Measurements from ENCODE around the gene SELENOV.
A peak's percentile ranks its signal among the peaks of the same experiment; 100 is the strongest.

SELENOV gene

DNA sequence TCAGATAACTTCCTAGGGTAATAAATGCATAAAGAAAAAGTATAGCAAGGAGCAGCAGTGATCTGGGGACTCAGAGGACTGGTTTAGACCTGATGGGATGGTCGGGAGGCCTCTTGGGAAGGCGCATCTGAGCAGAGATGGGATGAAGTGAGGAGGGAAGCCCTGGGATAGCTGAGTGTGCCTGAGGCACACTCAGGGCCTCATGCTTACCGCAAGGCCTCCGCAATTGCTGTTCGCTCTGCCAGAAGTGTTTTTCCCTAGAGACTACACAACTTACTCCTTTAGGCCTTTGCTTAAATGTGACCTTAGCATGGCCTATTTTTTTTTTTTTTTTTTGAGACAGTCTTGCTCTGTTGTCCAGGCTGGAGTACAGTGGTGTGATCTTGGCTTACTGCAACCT lies 20.3 kb upstream of the SELENOV start:
- no peak for DNase-seq

DNA sequence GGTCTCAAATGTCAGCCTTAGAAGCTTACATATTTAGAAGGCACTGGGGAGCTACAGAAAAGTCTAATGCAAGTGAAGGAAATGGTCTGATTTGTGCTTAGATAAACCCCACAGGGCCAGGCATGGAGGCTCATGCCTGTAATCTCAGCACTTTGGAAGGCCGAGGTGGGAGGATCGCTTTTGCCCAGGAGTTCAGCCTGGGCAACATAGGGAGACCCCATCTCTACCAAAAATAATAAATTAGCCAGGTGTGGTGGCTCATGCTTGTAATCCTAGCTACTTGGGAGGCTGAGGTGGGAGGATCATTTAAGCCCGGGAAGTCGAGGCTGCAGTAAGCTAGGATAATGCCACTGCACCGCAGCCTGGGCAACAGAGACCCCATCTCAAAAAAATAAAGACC lies 18.9 kb upstream of the SELENOV start:
- no peak for DNase-seq

DNA sequence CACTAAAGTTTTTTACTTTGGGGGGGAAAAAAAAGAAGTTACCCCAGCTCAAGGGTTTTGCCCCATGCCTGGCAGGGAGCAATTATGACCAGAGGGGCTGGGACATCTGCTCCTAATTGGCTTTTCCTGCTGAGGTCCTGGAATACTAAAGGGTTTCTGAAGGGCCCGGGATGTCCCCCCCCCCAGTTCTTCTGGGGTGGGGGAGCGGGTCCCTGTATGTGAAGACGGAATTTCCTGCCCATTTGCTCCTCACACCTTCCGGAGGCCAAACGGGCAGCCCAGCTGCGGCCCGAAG lies 17.3 kb upstream of the SELENOV start:
- DNase-seq: no peak

DNA sequence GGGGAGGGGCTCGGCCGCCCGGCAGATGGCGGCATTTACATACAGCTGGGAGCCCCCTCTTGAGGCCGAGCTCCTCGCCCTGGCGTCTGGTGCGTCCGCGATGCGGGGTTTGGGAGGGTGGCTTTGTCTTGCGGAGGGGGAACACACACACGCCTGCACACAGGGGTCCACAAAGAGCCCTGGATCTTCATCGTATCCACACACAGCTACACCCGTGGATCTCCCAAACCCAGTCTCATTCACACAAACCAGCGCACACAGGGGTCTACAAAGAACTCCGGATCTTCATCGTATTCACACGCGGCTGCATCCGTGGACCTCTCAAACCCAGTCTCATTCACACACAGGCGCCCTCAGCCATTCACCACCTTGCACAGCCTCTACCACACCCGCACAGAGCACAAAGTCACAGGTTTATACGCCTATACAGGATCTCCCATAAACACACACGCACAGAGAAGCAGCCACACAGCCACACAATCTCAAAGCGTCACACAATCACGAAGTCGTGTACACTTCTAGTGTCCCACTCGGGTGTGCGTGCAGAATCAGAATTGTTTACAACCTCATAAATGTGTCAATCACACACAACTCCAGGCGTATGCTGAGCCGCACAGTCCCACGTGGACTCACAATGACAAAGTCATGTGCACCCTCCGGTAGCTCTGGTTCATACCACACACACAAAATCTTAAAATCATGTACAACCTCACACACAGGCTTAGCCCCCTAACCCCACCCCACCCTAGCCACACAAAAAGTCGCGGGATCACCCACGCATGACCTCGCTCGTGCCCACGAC lies 16.7 kb upstream of the SELENOV start:
- DNase-seq: peak; percentile 23 to 32

DNA sequence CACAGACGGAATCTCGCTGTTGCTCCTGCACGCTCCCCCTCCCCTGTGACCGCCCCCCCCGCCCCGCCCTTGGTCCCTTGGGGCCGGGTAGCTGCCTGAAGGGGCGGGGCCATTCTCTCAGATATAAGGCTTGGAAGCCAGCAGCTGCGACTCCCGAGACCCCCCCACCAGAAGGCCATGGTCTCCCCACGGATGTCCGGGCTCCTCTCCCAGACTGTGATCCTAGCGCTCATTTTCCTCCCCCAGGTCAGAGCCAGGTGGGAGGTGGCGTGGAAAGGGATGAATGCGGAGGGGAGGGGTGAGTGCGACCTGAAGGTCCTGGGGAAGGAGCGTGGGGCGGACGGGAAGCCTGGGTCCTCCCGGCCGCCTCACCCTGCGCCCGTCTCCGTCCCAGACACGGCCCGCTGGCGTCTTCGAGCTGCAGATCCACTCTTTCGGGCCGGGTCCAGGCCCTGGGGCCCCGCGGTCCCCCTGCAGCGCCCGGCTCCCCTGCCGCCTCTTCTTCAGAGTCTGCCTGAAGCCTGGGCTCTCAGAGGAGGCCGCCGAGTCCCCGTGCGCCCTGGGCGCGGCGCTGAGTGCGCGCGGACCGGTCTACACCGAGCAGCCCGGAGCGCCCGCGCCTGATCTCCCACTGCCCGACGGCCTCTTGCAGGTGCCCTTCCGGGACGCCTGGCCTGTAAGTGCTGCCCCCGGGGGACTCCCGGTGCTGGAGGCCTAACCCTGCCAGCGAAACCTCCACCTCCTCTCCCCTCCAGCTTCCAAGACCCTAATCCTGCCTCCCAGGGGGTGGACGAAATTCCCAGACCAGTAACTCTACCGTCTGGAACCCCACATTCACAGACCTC lies 15.9 kb upstream of the SELENOV start, which contains the start of gene DLL3:
DLL3 (plus strand) TSS at position 150 of the 845 bp plus-strand sequence; CDS start at position 178, 28 bp downstream.
- DNase-seq: peak; percentile 22 to 37

DNA sequence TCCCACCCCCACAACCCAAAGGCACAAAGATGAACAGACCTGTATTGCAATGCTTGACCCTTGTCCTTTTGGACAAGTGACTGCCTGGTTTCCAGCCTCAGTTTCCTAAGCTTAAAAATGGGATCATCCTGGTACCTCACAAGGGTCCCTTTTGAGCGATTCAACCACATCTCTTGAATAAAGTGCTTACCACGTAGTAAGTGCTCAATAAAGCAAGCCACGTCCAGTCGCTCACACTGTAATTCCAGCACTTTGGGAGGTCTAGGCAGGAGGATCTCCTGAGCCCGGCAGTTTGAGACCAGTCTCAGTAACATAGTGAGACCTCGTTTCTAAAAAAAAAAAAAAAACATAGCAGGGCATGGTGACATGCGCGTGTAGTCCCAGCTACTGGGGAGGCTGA lies 15.0 kb upstream of the SELENOV start:
- DNase-seq: no peak

DNA sequence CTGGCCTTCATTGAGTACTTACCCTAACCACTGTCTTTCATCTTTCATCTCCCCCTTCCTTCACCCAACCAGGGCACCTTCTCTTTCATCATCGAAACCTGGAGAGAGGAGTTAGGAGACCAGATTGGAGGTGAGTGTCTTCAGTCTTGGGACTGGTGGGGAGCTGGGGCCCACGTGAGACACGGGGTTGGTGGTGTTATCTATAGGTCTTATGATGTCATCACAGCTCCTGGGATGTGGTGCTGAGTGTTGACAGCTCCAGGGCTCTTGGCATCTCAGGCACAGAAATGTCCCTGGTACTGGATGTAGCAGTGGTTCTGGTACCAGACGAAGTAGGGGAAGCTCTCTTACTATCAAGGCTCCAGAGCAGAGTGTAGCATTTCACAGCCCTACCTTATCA lies 14.4 kb upstream of the SELENOV start:
- no peak for DNase-seq

DNA sequence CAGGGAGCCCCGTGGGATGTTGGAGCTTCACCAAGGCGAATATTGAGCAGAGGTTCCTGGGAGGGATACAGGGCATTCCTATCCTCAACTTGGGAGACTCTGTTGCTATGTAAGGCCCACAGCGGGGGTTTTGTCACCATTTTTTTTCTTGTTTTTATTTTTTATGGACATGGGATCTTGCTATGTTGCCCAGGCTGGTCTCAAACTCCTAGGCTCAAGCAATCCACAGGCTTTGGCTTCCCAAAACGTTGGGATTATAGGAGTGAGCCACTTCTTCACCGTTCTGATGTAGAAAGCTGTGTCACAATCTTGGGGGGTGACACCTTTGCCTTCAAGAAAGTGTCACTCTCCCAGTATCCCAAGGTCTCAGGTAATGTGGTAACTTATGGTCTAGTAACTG lies 13.6 kb upstream of the SELENOV start:
- DNase-seq: no peak

DNA sequence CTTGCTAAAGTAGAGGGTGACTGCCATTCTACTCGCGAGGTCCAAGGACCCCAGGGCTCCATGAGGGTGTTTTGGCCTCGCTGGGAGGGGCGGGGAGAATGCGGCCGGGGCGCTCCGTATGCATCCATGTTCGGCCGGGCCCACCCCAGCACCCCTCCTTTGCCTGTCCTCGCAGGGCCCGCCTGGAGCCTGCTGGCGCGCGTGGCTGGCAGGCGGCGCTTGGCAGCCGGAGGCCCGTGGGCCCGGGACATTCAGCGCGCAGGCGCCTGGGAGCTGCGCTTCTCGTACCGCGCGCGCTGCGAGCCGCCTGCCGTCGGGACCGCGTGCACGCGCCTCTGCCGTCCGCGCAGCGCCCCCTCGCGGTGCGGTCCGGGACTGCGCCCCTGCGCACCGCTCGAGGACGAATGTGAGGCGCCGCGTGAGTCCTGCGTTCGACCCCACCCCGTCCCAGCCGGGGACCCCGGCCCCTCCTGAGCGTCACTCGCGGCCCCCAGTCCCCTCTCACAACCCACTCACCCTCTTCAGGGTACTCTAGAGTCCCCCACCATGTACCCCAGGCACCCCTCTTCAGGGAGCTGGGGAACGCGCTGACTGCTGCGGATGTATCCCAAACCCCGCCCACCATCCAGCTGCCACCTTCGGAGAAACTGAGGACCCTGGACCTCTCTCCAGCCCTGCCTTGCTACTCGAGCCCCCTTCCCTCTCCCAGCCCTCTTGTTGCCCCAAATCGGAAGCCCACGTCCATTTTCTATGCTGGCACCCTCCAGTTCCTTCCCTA lies 12.1 kb upstream of the SELENOV start:
- peak; percentile 79 to 83 for DNase-seq

DNA sequence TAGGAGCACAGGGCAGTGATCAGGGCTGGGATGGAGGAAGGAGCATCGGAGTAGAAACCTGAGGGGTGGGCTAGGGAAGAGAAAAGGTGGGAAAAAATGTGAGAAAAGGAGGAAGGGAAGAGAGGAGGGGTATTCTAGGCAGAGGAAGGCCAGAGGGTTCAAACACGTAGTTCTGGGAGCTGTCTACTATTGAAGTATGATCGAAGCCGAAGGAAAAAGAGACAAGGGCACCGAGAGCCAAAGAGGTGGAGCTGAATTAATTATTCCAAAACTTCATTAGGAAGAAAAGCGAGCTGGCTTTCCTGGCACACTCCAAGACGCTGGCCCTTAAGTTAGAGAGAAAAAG lies 8.4 kb upstream of the SELENOV start:
- DNase-seq: no peak

DNA sequence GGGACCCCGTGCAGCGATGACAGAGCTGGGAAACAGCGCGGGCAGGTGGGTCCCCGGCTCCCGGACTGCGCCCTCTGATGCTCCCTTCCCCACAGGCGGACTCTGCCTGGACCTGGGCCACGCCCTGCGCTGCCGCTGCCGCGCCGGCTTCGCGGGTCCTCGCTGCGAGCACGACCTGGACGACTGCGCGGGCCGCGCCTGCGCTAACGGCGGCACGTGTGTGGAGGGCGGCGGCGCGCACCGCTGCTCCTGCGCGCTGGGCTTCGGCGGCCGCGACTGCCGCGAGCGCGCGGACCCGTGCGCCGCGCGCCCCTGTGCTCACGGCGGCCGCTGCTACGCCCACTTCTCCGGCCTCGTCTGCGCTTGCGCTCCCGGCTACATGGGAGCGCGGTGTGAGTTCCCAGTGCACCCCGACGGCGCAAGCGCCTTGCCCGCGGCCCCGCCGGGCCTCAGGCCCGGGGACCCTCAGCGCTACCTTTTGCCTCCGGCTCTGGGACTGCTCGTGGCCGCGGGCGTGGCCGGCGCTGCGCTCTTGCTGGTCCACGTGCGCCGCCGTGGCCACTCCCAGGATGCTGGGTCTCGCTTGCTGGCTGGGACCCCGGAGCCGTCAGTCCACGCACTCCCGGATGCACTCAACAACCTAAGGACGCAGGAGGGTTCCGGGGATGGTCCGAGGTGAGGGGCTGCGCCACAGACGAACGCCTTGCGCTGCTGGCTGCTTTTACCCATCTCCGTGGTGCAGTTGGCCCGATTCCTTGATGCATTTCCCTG lies 7.8 kb upstream of the SELENOV start:
- peak; percentile 64 to 77 for DNase-seq

DNA sequence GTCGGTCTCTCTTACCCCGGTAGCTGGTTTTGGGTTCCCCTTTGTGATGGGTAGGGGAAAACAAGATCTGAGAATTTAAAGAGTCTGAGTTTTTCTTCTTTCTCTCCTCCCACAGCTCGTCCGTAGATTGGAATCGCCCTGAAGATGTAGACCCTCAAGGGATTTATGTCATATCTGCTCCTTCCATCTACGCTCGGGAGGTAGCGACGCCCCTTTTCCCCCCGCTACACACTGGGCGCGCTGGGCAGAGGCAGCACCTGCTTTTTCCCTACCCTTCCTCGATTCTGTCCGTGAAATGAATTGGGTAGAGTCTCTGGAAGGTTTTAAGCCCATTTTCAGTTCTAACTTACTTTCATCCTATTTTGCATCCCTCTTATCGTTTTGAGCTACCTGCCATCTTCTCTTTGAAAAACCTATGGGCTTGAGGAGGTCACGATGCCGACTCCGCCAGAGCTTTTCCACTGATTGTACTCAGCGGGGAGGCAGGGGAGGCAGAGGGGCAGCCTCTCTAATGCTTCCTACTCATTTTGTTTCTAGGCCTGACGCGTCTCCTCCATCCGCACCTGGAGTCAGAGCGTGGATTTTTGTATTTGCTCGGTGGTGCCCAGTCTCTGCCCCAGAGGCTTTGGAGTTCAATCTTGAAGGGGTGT lies 7.1 kb upstream of the SELENOV start:
- no peak for DNase-seq

DNA sequence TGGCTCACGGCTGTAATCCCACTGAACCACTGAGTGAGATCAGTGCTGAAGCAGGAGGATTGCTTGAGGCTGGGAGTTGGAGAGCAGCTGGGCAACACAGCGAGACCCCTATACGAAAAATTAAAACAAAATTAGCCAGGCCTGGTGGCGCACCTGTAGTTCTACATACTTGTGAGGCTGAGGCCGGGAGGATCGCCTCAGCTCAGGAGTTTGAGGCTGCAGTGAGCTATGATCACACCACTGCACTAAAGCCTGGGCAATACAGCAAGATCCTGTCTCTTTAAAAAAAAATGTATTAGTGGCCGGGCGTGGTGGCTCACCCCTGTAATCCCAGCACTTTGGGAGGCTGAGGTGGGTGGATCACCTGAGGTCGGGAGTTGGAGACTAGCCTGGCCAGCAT lies 6.3 kb upstream of the SELENOV start:
- DNase-seq: no peak

DNA sequence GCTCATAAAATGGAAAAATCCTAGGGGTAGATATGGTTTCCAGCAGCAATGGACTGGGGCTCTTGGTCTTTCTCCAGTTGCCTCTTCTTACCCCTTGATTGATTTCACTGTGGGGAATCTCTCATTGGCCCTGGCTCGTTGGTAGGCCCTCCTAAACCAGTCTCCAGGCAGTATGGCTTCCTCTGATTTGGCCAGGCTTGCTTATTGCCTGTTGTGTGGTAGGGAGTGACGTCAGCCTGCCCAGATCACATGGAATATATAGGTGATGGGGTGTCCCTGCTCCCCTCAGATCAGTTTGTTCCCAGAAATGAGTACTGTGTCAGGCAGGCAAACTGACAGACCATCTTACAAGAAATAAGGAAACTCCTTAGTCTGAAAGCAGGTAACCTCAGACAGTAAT lies 5.7 kb upstream of the SELENOV start:
- no peak for DNase-seq

DNA sequence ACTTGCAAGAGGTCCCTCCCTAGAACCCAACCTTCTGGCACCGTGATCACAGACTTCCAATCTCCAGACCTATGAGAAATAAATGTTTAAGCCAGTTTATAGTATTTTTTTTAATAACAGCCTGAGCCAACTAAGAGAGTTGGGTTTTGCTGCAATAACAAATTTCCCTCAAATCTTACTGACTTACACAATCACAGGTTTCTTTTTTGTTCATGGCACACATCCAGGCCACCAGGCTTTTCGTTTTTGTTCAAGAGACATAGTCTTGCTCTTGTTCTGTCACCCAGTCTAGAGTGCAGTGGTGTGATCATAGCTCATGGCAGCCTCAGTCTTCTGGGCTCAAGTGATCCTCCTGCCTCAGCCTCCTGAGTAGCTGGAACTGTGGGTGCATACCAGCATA lies 2.0 kb upstream of the SELENOV start:
- DNase-seq: no peak

DNA sequence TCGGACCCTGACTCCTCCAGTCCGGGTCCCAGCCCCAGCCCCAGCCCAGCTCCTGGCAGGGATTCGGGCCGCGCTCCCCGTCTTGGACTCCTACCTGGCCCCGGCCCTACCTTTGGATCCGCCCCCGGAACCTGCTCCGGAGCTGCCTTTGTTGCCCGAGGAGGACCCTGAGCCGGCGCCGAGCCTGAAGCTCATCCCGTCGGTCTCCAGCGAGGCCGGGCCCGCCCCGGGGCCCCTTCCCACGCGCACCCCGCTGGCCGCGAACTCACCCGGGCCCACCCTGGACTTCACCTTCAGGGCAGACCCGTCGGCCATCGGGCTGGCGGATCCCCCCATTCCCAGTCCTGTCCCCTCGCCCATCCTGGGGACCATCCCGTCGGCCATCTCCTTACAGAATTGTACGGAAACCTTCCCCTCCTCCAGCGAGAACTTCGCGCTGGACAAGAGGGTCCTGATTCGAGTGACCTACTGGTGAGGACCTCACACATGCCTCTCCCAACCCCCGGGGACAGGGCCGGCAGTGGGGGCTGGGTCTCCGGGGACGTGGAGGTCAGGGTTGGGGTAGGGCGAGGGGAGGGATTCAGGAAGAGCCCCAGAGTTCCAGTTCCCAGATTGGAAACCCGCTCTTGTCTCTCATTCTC lies 732 bp downstream of the SELENOV start:
- peak; percentile 28 to 31 for DNase-seq

DNA sequence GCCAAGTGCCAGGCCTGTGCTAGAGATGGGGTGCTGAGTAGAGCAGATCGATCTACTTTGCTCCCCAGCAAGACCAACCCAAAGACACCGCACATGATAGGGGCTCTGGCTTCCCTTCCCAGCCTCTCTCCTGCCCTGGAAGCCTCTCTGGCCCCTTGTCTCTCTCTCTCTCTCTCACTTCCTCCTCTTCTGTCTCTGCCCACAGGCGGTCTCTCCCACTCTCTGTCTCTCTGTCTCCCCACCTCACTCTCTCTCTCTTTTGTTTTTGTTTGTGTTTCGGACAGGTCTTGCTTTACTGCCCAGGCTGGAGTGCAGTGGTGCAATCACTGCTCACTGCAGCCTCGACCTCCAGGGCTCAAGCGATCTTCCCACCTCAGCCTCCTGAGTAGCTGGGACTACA lies 1.3 kb downstream of the SELENOV start:
- no peak for DNase-seq

DNA sequence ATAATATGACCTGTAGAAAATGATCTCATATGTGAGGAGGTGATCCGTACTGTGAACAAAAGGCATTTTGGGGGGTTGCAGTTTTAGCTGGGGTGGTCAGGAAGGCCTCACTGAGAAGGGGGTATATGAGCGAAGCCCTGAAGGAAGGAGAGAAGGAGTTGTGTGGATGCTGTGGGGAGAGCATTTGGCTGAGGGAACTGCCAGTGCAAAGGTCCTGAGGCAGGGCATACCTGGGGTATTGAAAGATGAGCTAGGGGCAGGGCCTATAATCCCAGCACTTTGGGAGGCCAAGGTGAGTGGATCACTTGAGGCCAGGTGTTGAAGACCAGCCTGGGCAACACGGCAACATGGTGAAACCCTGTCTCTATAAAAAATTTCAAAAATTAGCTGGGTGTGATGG lies 2.5 kb downstream of the SELENOV start:
- DNase-seq: no peak

DNA sequence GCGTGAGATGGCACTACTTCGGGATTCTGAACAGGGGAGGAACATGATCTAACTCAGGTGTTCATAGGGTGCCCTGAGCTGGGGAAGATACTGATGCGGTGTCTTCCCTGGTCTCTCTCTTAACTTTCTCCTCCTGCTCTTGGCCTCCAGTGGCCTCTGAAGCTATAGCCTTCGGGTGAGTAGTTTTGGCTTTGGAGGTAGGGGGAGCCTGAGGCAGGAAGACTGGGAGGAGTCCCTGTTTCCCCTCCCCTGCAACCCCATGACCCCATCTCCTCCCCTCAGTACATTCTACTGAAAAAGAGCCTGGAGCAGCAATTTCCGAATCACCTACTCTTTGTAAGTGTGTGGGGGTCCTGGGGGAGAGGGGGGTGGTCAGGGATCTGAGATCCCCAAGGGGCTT lies 3.5 kb downstream of the SELENOV start:
- DNase-seq: no peak

DNA sequence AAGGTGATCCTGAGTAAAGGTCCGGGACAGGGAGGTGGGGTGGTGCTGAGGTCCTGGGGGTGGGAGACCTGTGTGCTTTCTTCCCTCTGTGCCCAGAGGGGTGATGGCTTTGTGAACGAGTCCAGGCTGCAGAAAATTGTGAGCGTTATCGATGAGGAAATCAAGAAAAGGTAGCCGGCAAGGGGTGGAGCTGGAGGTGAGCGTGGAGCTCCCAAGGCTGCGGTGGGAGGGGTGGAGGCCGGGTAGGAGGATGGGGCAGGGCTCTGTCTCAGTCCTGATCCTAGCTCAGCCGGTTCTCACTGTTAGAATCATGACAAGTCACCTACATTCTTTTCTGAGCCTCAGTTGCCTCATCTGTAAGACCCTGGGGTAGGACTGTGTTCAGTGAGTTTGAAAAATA lies 4.0 kb downstream of the SELENOV start:
- no peak for DNase-seq

DNA sequence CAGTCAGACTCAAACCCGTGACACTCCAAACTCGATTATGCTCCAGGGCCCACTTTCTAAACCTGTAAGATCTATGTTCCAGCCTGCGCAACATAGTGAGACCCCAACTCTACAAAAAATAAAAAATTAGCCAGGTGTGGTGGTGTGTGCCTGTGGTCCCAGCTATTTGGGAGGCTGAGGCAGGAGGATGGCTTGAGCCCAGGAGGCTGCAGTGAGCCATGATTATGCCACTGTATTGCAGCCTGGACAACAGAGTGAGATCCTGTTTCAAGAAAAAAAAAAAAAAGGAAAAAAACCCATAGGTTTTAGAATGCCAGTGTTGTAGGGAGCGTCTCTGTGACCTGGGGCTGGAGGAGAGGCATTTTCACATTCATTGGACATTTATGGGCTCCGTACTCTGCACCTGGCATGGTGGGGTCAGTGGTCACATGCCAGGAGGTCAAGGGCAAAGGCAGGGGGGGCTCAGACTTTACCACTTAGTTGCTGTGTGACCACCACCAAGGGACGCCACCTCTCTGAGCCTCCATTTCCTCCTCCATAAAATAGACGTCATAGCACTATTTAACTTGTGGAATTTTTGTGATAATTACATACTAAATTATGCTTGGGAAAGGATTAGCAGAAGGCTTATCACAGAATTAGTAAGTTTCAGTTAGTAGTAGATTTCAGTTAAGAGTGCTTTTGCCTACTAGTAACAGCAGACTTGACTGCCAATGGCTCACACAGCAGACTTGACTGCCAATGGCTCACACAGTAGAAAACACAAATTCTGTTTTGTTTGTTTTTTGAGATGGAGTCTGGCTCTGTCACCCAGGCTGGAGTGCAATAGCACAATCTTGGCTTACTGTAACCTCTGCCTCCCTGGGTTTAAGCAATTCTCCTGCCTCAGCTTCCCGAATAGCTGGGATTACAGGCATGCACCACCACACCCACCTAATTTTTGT lies 5.9 kb downstream of the SELENOV start:
- DNase-seq: no peak
